ENCODE measurements around the gene CSNK1D.

DNA sequence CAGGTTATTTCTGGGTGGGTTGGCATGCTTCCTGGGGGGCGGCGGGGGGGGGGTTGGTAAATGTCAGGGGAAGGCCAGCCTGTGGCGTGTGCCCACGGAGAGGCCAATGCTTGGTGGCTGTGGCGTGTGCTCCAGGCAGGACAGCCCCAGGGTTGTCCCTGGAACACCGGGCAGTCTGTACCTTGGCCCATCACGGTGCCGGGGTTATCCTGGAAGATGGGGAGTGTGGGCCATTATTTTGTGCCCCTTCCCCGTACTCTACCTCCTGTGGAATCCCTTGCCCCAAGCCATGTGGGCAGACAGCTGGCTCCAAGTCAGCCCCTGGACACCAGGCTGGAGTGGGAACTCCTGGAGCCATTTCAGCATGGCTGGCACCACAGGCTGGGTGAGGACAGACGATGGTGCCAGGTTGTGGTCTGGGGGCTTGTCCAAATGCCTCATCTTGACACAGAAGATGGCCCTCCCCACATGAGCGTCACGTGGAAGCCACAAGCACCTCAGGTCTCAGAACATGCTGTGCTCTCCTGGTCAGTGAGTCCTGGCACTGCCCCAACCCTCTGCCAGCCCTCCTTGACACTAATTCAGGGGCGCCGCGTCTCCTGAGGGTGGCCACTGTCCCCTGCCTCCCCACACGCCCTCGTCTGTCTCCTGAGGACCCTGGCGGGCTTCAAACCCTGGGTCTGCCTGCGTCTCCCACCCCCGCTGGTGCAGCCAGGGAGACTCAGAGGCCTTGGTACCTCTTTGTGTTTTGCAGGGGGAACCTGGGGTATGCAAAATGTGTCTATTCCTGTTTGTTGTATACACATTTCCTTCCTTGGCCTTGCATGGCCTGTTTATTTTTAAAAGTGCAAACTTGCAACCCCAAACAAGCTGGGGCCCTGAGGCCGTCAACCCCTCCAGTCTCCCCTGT, 40.4 kb downstream of the CSNK1D start:
- TF ChIP-seq, protein P1, sequence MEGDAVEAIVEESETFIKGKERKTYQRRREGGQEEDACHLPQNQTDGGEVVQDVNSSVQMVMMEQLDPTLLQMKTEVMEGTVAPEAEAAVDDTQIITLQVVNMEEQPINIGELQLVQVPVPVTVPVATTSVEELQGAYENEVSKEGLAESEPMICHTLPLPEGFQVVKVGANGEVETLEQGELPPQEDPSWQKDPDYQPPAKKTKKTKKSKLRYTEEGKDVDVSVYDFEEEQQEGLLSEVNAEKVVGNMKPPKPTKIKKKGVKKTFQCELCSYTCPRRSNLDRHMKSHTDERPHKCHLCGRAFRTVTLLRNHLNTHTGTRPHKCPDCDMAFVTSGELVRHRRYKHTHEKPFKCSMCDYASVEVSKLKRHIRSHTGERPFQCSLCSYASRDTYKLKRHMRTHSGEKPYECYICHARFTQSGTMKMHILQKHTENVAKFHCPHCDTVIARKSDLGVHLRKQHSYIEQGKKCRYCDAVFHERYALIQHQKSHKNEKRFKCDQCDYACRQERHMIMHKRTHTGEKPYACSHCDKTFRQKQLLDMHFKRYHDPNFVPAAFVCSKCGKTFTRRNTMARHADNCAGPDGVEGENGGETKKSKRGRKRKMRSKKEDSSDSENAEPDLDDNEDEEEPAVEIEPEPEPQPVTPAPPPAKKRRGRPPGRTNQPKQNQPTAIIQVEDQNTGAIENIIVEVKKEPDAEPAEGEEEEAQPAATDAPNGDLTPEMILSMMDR (IDR thresholded peaks at IDR 0.05), result no peak
- no peak for TF ChIP-seq POLR2A (IDR thresholded peaks at IDR 0.05)
